GM12878 (cell line): ENCODE data around the gene HMGCL. TPM values are rescaled to one million over a fixed set of nuclear protein-coding genes. Genes with fewer than 3 reads are reported as not detected.
A peak's percentile ranks its signal among the peaks of the same experiment; 100 is the strongest.

Experiments used
- BACH1 ChIP-seq: fragments of 450-650 bp; IDR thresholded peaks from 2 replicates; pipeline ENCODE4 v1.6.1; 2017; ENCODE audit warnings: mild to moderate bottlenecking, borderline replicate concordance
- BHLHE40 ChIP-seq, 2 experiments: fragments of 450-650 bp in 1 of 2; IDR thresholded peaks; 2 replicates each; pipeline ENCODE4 v1.6.1; 2011 to 2017; ENCODE audit warnings: low read depth in 2 of 2, borderline replicate concordance in 1 of 2, improper control_type of control experiment in 1 of 2, low read length in 1 of 2, mild to moderate bottlenecking in 1 of 2
- CREB1 ChIP-seq: IDR thresholded peaks from 2 replicates; pipeline ENCODE4 v1.6.1; 2012; ENCODE audit warnings: low read depth, mild to moderate bottlenecking, inconsistent platforms
- HSF1 ChIP-seq: fragments of 150-350 bp; IDR thresholded peaks from 2 replicates; pipeline ENCODE4 v1.6.1; 2014; ENCODE audit warnings: mild to moderate bottlenecking, low read depth, low read length
- IKZF1 ChIP-seq: fragments of 450-650 bp; conservative IDR thresholded peaks from 2 replicates; pipeline ENCODE4 v1.6.1; 2017; ENCODE audit warnings: antibody characterized with exemption, mild to moderate bottlenecking
- MLLT1 ChIP-seq: fragments of 450-650 bp; IDR thresholded peaks from 2 replicates; pipeline ENCODE4 v1.6.1; 2016; ENCODE audit warnings: mild to moderate bottlenecking
- PAX5 ChIP-seq: IDR thresholded peaks from 2 replicates; pipeline ENCODE4 v1.6.1; 2011; ENCODE audit warnings: low read depth, low read length, borderline replicate concordance
- POLR2A ChIP-seq: IDR thresholded peaks from 2 replicates; pipeline ENCODE4 v1.6.1; 2011; ENCODE audit warnings: low read depth, mild to moderate bottlenecking, low read length
- RCOR1 ChIP-seq: conservative IDR thresholded peaks from 2 replicates; pipeline ENCODE4 v1.6.1; 2012; ENCODE audit warnings: low read depth, low read length, improper control_type of control experiment
- REST ChIP-seq: IDR thresholded peaks from 2 replicates; pipeline ENCODE4 v1.6.1; 2012; ENCODE audit warnings: mild to moderate bottlenecking, low read depth, low read length
- RUNX3 ChIP-seq: IDR thresholded peaks from 2 replicates; pipeline ENCODE4 v1.6.1; 2012; ENCODE audit warnings: low read length, inconsistent platforms
- TCF7 ChIP-seq: IDR thresholded peaks from 2 replicates; pipeline ENCODE4 v1.6.1; 2014; ENCODE audit warnings: antibody characterized with exemption, borderline replicate concordance
- USF2 ChIP-seq: IDR thresholded peaks from 2 replicates; pipeline ENCODE4 v1.6.1; 2011; ENCODE audit warnings: low read depth, low read length, improper control_type of control experiment, borderline replicate concordance
- WRNIP1 ChIP-seq: IDR thresholded peaks from 2 replicates; pipeline ENCODE4 v1.6.1; 2011; ENCODE audit warnings: low read depth, low read length, improper control_type of control experiment, borderline replicate concordance
- polyA plus RNA-seq, 11 experiments: library from polyadenylated mRNA; depleted of rRNA in 4 of 11; unstranded in 6 of 11; stranded (reverse) in 5 of 11; fragments of >200 nt; fragmentation: Nextera tagmentation in 4 of 11; fragmentation: Illumina TruSeq in 1 of 11; extraction: Ambion mirVana in 4 of 11; extraction: Trizol in 1 of 11; gene quantifications; 1 replicate in 1 of 11; 2 replicates in 10 of 11; pipeline versions ENCODE4 v1.2.1 to v1.2.3, GENCODE V29; 2011 to 2016; ENCODE audit warnings: inconsistent platforms in 2 of 11, missing spikeins in 2 of 11, low read depth in 1 of 11
- total RNA-seq, 4 experiments: library from RNA; depleted of rRNA in 3 of 4; stranded (reverse); fragments of >200 nt in 3 of 4; fragmentation: Illumina TruSeq in 1 of 4; extraction: Trizol in 1 of 4; gene quantifications; 2 replicates each; pipeline versions ENCODE4 v1.2.1 to v1.2.3, GENCODE V29; 2013 to 2021

The HMGCL gene
- total and polyA plus RNA-seq, 10 of the 15 experiments (the other 5 are each of a cell fraction or from before 2014, with no cell fraction given): 29.4 to 127 (median 36.4) TPM

GRCh38 chr1:23799570-23800399 is 25.4 kb downstream of the HMGCL start (continued):
- TF ChIP-seq MLLT1: no peak
- no peak for TF ChIP-seq TCF7
- TF ChIP-seq BACH1: 0 out of 2 replicates have a peak, but pooled peaks have one; percentile 14
- TF ChIP-seq RCOR1: no peak
- no peak for TF ChIP-seq HSF1
- TF ChIP-seq IKZF1: peak; percentile 33; the same call in 1 of the 2 replicates
- TF ChIP-seq CREB1: 0 out of 2 replicates have a peak, but pooled peaks have one; percentile 7
- no peak for TF ChIP-seq WRNIP1
- TF ChIP-seq REST: no peak
- peak; percentile 47; the same call in 1 of the 2 replicates for TF ChIP-seq RUNX3
- TF ChIP-seq POLR2A: peak; percentile 73
- TF ChIP-seq PAX5: peak; percentile 8; the same call in 1 of the 2 replicates
- TF ChIP-seq USF2: peak; percentile 6; the same call in 1 of the 2 replicates
- no peak for TF ChIP-seq BHLHE40 (IDR thresholded peaks at IDR 0.05; ENCODE audit: borderline replicate concordance in 1 of 2, low read depth in 2 of 2, low read length in 1 of 2)
